HG03108 (cell line): ENCODE data around the gene KRT34.

ENCODE experiments used
- ATAC-seq: cut with Tn5 transposase; IDR thresholded peaks from one replicate; pipeline ENCODE4 v1.9.1; 2021; ENCODE audit warnings: moderate library complexity; ENCODE audit not compliant: unreplicated experiment

The KRT34 gene

GRCh38 chr17:41333836-41334235 lies 48.3 kb downstream of the KRT34 start:
- ATAC-seq = no peak

- ATAC-seq = no peak
These were observed 49.0 kb downstream of the KRT34 start for GRCh38 chr17:41333098-41333497.

GRCh38 chr17:41332239-41332638 lies 49.9 kb downstream of the KRT34 start:
- no peak for ATAC-seq

GRCh38 chr17:41331606-41332005 lies 50.5 kb downstream of the KRT34 start:
- ATAC-seq = no peak

- ATAC-seq = no peak
These were observed 52.7 kb downstream of the KRT34 start for GRCh38 chr17:41329279-41329948.

GRCh38 chr17:41328207-41328606 lies 53.9 kb downstream of the KRT34 start:
- no peak for ATAC-seq
